ENCODE measurements around the gene FHIT.
A peak's percentile ranks its signal among the peaks of the same experiment; 100 is the strongest.

The FHIT gene

GRCh38 chr3:60434950-60435349 is 816.3 kb downstream of the FHIT start:
- DNase-seq, result no peak

DNA sequence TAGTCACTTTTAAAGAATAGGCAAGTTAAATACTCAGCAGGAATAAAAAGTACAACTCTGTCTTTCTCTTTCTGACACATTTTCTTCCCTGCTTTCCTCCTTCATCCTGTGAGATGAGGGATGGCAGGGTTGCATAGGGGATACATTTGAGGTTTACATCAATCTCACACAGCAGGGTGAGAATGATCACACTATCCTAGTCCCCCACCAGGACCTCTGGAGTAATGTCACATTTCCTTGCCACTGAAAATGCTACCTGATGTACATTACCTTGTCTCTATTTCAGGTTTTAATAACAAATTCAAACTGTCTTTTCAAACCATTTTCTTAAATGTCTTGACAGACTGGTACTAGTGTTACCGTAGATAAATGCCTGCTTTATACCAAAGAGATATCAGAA is 816.9 kb downstream of the FHIT start:
- no peak for DNase-seq

DNA sequence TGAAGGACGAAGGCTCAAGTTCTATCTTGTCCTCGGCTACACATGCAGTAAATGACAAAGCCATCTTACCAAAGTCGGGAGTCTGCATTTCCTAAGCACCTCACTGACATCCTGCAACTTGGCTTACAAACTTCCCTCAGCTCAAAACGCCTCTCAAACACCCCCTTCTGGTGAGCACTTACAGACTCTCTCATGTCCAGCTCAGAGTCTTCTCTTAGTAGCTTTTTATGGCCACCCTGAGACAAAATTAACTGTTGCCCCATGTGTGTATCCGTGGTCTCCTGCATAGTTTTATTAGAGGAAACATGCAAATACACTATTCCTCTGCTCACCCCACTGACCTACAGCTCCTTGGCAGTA is 819.7 kb downstream of the FHIT start:
- DNase-seq, result no peak

GRCh38 chr3:60430205-60430604 is 821.0 kb downstream of the FHIT start:
- no peak for DNase-seq

DNA sequence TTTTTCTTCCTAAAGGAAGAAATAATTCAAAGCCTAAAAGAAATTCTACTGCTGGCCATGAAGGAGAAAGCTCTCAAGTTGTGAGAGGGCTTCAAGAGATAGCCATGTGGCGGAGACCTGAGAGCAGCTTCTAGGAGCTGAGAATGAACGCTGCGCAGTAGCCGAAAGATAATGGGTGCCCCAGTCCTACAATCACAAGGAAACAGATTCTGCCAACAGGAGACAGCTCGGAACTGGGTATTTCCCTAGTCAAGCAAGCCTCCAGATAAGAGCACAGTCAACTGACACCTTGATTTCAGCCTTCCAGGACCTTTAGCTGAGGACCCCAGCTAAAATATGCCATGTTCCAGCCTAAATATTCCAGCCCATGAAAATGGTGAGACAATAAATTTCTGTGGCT is 824.1 kb downstream of the FHIT start:
- DNase-seq, result no peak

GRCh38 chr3:60424942-60425341 is 826.3 kb downstream of the FHIT start:
- no peak for DNase-seq

DNA sequence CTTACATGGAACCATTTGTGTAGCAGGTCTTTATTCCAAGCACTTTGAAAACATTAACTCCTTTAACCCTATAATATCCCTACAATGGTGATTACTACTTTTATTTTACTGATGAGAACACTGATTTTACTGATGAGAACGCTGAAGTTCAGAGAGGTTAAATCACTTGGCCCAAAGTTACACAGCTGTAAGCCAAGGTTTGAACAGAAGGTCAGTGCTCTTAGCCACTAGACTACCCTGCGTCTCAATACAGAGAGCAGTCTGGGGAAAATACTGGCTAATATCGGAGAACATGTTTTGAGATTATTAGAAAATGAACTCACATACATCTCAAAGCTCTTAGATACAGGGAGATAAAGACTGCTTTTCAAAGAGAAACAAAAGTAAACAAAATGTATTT is 827.2 kb downstream of the FHIT start:
- DNase-seq, result no peak

GRCh38 chr3:60423556-60423955 is 827.7 kb downstream of the FHIT start:
- DNase-seq, result no peak

- DNase-seq, result no peak
Measured at GRCh38 chr3:60421749-60422446, 829.4 kb downstream of the FHIT start.

DNA sequence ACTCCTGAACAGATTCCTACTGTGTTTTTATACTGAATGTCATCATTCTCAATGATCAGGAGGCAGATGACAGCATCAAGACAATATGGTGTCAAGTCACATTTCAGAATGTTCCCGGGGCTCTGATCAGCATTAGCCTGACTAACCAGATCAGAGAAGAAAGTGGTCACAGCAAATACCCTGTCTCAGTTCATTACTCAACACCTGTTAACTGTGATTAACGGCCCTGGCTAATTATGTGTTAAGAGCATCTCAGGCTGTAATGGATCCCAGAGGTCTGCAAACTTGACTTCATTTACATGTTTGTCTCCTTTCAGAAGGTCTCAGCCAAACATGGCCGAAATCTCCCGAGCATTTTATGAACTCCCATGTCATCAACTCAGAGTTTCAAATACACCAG is 833.7 kb downstream of the FHIT start:
- no peak for DNase-seq

DNA sequence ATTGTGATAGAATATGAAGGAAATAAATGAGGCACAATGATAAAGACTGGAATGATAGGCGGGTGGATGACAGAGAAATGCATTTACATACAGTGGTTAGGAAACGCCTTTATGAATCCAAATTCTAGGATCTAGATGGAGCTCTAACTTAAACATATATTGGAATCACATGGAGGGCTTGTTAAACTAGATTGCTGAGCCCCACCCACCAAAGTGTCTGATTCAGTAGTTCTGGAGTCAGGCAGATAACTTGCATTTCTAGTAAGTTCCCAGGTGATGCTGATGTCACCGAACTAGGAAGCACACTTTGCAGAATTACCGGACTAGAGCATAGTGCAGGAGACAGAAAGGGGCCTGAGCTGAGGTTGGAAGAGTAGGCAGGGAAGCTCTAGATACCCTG is 837.2 kb downstream of the FHIT start:
- no peak for DNase-seq

DNA sequence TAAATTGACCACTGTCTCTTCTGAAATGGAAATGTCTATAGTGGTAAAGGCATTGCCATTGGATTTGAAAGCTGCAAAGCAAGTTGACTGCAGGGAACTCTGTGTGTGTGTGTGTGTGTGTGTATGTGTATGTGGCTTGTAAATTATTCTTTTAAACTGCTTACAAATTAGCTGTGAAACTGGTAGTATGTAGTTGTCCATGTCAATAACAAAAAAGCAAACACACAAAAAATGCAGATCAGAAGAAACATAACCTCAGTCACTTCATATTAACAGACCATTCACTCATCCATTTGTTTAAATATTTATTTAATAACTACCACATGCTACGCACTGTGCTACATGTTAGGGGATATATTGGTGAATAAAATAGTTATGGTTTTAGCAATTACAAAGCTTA is 837.7 kb downstream of the FHIT start:
- no peak for DNase-seq

- DNase-seq, result no peak
Measured at GRCh38 chr3:60403866-60404265, 847.4 kb downstream of the FHIT start.

GRCh38 chr3:60402931-60403330 is 848.3 kb downstream of the FHIT start:
- DNase-seq, result no peak

DNA sequence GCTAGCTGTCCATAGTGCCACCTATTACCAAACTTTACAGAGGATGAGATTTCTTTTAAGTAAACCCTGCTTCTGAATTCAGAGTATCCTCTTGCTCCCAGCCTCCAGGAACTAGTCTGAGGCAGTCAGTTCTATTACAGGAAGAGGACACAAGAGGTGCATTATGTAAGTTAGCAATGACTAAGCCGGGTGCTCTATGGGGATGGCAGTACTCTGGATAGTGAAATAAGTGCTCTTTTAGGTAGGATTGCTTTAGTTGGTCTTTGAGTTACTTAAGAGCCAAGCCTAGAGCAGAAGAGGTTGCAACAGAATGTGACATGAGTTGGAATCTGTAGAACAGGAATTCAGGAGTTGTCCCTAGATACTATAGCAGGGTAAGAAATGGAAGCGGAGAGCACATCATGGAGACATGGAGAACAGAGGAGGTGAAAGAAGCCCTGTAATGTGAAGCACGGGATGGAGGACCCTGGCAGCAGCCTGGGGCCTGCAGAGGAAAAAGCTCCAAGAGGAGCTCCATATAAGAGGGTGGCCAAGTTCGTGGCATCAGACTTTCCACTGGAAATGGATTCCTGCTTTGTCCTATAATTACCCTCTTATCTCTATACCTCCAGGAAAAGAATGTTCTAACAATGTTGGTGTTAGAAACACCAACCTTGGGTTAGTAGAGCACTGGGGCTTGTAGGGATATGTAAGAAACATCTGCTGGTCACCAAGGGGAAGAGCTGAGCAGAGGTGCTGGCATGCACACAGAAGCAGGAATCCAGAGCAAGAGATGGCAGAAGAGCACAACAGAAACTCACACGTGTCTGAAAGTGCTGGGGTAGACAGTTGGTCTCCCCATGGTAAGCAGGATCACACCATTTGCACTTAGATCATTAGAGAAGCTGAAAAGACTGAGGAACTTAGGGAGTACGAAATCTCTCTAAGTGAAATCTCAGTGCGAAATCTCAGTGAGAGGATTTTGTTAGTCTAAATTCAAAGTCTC is 851.1 kb downstream of the FHIT start:
- DNase-seq, result no peak

DNA sequence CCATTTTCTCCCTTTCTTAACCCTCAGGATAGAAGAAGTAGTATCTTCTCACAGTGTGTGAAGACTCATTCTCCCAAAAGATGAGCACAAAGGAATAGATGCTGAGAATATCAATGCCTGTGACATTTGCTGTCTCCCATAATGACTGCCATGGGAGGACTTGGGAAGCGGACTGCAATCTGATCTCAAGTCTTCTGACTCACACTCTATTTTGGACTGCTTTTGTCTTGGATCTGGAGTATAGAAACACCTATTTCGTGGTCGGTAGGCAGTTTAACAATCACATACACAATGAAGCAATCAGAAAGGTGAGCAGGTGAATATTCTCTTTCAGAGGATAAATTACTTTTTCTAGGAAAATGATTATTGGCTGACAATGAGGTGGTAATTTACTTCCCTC is 852.0 kb downstream of the FHIT start:
- no peak for DNase-seq

DNA sequence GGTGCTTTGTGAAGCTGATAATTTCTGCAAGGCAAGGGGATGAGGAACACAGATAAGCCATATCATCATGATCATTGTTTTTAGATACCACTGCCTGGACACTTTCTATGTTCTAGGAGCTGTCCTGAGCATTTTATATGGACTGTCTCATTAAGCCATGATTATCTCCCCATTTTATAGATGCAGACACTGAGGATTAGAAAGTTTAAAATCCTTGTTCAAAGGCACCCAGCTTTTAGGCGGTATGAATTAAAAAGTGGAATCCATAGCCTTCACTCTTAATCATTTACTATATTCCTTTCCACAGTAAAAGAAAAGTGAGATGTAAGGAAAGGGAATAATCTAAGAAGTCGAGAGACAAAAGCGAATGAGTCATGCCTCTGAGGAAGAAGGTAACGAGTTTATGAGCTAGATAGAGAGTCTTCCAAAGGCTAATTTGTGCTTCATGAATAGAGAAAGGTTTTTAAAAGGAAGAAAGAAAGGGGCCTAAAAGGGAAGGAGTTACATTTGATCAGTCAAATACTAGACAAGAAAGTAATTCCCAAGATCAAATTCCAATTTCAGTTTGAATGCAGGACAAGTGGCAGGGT is 856.0 kb downstream of the FHIT start:
- DNase-seq, result no peak

DNA sequence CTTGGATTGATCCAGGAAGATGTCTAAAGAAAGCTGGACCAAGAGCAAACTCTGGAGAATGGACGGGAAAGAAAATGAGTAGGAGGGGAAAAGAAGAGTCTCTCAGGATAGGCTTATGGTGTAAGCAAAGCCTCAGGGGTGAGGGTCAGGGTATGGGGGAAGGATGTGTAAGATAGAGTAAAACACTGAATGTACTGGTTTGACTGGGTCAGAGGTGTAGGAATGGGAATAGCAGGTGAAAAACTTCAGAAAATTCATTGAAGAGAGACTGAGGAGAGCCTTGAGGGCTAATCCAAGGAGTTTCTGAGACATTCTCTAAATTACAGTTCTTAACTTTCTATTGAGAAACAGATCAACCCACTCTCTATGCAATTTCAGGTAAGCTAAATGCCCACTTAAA is 857.3 kb downstream of the FHIT start:
- DNase-seq, result no peak

GRCh38 chr3:60392501-60392900 is 858.8 kb downstream of the FHIT start:
- DNase-seq, result no peak

- DNase-seq, result no peak
Measured at GRCh38 chr3:60391292-60391691, 860.0 kb downstream of the FHIT start.

DNA sequence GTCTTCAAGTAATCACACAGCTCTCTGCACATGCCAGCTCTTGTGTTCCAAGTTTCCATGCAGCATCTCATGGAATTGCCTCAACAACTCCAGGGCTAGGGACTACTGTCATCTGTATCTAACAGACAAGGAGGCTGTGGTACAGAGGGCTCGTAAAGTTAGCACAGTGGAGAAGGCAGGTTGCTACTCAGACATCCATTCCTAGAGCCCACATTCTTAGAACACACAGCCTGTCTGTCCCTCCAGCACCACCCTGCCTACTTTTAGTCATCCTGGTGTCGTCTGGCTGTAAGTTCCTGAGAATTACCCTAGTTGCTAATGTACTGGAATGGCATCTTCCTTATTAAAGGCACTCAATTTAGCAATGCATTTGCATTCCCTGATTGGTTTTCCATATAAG is 862.5 kb downstream of the FHIT start:
- DNase-seq, result no peak

- DNase-seq, result peak; percentile 6
Measured at GRCh38 chr3:60386306-60386705, 864.9 kb downstream of the FHIT start.

DNA sequence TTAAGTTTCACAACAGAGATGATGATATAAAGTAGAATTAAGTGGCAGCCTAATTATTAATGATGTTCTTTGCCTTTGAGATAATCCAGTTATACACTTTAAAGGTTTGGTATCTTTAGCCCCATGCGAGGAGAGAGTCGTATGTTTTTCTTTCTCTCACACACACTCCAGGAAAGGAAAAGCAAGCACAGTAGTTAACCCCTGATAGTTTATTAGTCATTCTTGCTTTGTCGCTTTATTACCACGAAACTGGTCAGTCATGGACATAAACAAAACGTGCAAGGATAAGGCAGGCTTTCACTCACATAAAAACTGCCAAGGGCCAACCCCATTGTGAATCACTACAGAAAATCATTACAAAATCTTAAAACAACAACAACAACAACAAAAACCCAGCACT is 866.9 kb downstream of the FHIT start:
- DNase-seq, result no peak

DNA sequence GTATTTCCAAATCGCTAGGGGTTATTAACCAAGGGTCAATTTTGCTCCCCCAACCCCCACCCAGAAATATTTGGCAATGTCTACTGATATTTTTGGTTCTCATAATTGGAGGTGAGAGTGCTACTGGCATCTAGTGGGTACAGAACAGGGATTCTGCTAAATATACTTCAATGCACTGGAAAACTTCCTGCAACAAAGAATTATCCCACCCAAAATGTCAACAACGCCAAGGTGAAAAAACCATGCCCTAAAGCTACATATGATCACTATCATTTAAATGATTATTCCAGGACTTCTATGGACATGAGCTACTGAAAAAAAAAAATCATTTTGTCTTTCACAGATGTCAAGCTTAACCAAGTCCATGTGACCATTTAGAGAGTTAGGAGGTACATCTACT is 867.9 kb downstream of the FHIT start:
- DNase-seq, result no peak

All from SIG-M5 (cell line).